Panc1 (cell line): Measurements from ENCODE around the gene RGS6. TPM values are rescaled to one million over a fixed set of nuclear protein-coding genes. Genes with fewer than 3 reads are reported as not detected.

Experiments used
- ATAC-seq: fragments of 200-7000 bp; cut with Tn5 transposase; 2 replicates; pipeline ENCODE4 v1.9.1; 2020; ENCODE audit warnings: mild to moderate bottlenecking, moderate library complexity
- BruUV-seq: library from RNA; stranded (reverse); fragments of 400-500 nt; replicated peaks from 2 replicates; lab custom pipeline; 2021; lab: Mats Ljungman, UMichigan
- CTCF ChIA-PET: fragments of 300-600 bp; sonication (Branson Sonifier 250); formaldehyde crosslinking; loops from one replicate; lab custom pipeline; 2022; ENCODE audit warnings: antibody characterized with exemption; lab: Charles Lee
- POLR2A ChIA-PET: fragments of 300-600 bp; sonication (Branson Sonifier 250); formaldehyde crosslinking; loops from one replicate; lab custom pipeline; 2022; ENCODE audit warnings: antibody characterized with exemption; lab: Charles Lee
- DNase-seq: peaks from one replicate; pipeline ENCODE4 v3.0.0-alpha.2; 2010; ENCODE audit warnings: low read depth, low spot score
- H3K27ac ChIP-seq: 2 replicates; pipeline ENCODE4 v1.5.1; 2011; ENCODE audit warnings: mild to moderate bottlenecking, low read length, inconsistent platforms
- H3K27me3 ChIP-seq: fragments of 200-500 bp; sonication (Bioruptor generic); 2 replicates; pipeline ENCODE4 v1.6.0; 2014; ENCODE audit warnings: low read length, inconsistent platforms; ENCODE audit not compliant: control insufficient read depth, insufficient read depth
- H3K36me3 ChIP-seq: fragments of 200-500 bp; sonication (Bioruptor generic); 2 replicates; pipeline ENCODE4 v1.5.1; 2014; ENCODE audit warnings: inconsistent platforms, mild to moderate bottlenecking, low read length, moderate library complexity; ENCODE audit not compliant: control insufficient read depth, insufficient read depth
- H3K4me1 ChIP-seq: 2 replicates; pipeline ENCODE4 v1.5.1; 2011; ENCODE audit warnings: inconsistent platforms, mild to moderate bottlenecking, low read length, moderate library complexity; ENCODE audit not compliant: control insufficient read depth, insufficient read depth
- H3K4me3 ChIP-seq, 2 experiments: 2 replicates each; pipeline ENCODE4 v1.5.1; 2011 to 2012; ENCODE audit warnings: low read depth in 2 of 2, low read length in 2 of 2, mild to moderate bottlenecking in 2 of 2, inconsistent platforms in 1 of 2, moderate library complexity in 1 of 2
- H3K9me3 ChIP-seq: fragments of 200-500 bp; sonication (Bioruptor generic); 2 replicates; pipeline ENCODE4 v1.5.1; 2014; ENCODE audit warnings: low read depth, mild to moderate bottlenecking, inconsistent platforms, low read length, moderate library complexity; ENCODE audit not compliant: control insufficient read depth, insufficient read depth
- CTCF ChIP-seq: fragments of 450-650 bp; IDR thresholded peaks from 2 replicates; pipeline ENCODE4 v1.5.1; 2017; ENCODE audit warnings: mild to moderate bottlenecking
- POLR2AphosphoS5 ChIP-seq: IDR thresholded peaks from 2 replicates; pipeline ENCODE4 v1.6.1; 2012; ENCODE audit warnings: mild to moderate bottlenecking, low read depth, low read length, moderate library complexity
- SIN3A ChIP-seq: IDR thresholded peaks from 2 replicates; pipeline ENCODE4 v1.6.1; 2012; ENCODE audit warnings: low read depth, mild to moderate bottlenecking, low read length, moderate library complexity, borderline replicate concordance; ENCODE audit not compliant: insufficient read depth
- TCF7L2 ChIP-seq: IDR thresholded peaks from 2 replicates; pipeline ENCODE4 v1.6.1; 2011; ENCODE audit warnings: mild to moderate bottlenecking, low read depth, low read length, inconsistent platforms
- in situ Hi-C: cut with HindIII; loops from 2 replicates; pipeline ENCODE4 v1.10.0; 2016; ENCODE audit warnings: low sequenced_read_pairs, low pct_unique_long_range_greater_than_20kb
- intact Hi-C: fragments of 100-400 bp; cut with micrococcal nuclease; formaldehyde crosslinking; loops from one replicate; pipeline ENCODE4 v1.10.0; 2022; ENCODE audit not compliant: unreplicated experiment
- total RNA-seq: library from RNA; stranded (reverse); gene quantifications from one replicate; pipeline ENCODE4 v1.2.1, GENCODE V29; 2021; ENCODE audit not compliant: unreplicated experiment
- TF ChIP-seq, protein P1 (sequence below), 2 experiments: IDR thresholded peaks; 2 replicates each; pipeline ENCODE4 v1.6.1; 2011 to 2012; ENCODE audit warnings: low read depth in 2 of 2, control low read depth in 1 of 2, low read length in 1 of 2, mild to moderate bottlenecking in 1 of 2, moderate library complexity in 1 of 2; ENCODE audit not compliant: insufficient read depth in 1 of 2

Gene RGS6
- total RNA-seq, 1 experiment from 2014 or later: not detected

DNA sequence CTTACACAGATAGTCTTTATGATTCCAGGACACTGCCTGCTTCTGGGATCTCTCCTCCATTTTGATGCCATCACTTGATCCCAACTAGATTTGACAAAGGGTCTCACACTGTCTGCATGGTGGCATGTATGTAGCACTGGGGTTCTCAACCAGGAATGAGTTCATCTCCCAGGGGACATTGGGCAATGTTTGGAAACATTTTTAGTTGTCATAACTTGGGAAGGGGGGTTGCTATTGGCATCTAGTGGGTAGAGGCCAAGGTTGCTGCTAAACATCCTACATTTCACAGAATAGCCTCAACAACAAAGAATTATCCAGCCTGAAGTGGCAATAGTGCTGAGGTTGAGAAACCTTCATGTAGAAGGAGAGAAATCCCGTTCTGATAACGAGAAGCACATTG lies 585.5 kb downstream of the RGS6 start:
- Histone ChIP-seq H3K36me3 (no peaks in the 10 kb centered on the region), H3K4me1 (no peaks in the 10 kb centered on the region), H3K4me3 (no peak overlapping the region), H3K27ac (no peak overlapping the region), H3K27me3 (peaks cover 3% of the 10 kb centered on the region; the same call in 1 of the 2 replicates), H3K9me3 (peaks cover 2% of the 10 kb centered on the region; the same call in 1 of the 2 replicates)
- POLR2A ChIA-PET: no interaction called here
- intact Hi-C loops: loop anchor here (1.0 to 2.0 kb wide), 2 partner anchors 388 to 431 kb away; no protein-coding TSS in a partner anchor
- CTCF ChIA-PET: interaction anchor here (0.6 to 0.8 kb wide), 2 partner anchors 22 to 263 kb away, joined by 3 to 5 read pairs; no protein-coding TSS in a partner anchor
- BruUV-seq: no TSS peak
- in situ Hi-C loops: no loop called here
- no peak for ATAC-seq
- TF ChIP-seq CTCF: no peak
- TF ChIP-seq, protein P1, sequence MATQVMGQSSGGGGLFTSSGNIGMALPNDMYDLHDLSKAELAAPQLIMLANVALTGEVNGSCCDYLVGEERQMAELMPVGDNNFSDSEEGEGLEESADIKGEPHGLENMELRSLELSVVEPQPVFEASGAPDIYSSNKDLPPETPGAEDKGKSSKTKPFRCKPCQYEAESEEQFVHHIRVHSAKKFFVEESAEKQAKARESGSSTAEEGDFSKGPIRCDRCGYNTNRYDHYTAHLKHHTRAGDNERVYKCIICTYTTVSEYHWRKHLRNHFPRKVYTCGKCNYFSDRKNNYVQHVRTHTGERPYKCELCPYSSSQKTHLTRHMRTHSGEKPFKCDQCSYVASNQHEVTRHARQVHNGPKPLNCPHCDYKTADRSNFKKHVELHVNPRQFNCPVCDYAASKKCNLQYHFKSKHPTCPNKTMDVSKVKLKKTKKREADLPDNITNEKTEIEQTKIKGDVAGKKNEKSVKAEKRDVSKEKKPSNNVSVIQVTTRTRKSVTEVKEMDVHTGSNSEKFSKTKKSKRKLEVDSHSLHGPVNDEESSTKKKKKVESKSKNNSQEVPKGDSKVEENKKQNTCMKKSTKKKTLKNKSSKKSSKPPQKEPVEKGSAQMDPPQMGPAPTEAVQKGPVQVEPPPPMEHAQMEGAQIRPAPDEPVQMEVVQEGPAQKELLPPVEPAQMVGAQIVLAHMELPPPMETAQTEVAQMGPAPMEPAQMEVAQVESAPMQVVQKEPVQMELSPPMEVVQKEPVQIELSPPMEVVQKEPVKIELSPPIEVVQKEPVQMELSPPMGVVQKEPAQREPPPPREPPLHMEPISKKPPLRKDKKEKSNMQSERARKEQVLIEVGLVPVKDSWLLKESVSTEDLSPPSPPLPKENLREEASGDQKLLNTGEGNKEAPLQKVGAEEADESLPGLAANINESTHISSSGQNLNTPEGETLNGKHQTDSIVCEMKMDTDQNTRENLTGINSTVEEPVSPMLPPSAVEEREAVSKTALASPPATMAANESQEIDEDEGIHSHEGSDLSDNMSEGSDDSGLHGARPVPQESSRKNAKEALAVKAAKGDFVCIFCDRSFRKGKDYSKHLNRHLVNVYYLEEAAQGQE (IDR thresholded peaks at IDR 0.05; ENCODE audit: insufficient read depth in 1 of 2, low read depth in 2 of 2, low read length in 1 of 2): no peak
- TF ChIP-seq TCF7L2: no peak
- TF ChIP-seq SIN3A: no peak
- no peak for TF ChIP-seq POLR2AphosphoS5
- DNase-seq: no peak

DNA sequence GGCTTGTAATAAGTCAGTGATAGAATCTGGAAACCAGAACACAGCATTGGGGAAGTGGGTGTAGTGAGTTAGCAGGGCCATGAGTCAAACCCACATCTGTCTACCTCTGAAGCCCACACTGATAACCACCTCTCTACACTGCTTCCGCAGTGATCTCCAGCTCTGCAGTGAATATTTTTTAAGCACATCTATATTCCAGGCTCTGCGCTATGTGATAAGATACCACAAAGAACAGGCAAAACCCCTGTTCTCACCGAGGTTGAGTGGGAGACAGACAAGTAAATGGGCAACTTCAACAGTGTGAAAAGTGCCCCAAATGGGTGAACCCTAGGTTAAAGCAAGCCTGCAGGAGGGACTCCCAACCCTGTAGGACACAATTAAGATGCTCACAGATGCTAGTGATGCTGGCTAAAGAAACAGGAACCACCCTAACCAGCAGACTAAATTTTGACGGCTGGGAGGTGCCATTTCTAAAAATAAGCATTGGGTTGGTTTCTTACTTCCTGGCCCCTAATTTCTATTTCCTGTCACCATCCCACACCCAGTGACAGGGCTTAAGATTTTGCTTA lies 586.7 kb downstream of the RGS6 start:
- Histone ChIP-seq H3K36me3 (no peaks in the 10 kb centered on the region), H3K9me3 (peaks cover 2% of the 10 kb centered on the region; the same call in 1 of the 2 replicates), H3K27me3 (peaks cover 3% of the 10 kb centered on the region; the same call in 1 of the 2 replicates), H3K27ac (no peak overlapping the region), H3K4me3 (no peak overlapping the region), H3K4me1 (no peaks in the 10 kb centered on the region)
- ATAC-seq (no peak), DNase-seq (no peak)
- POLR2A ChIA-PET: no interaction called here
- intact Hi-C loops (no loop called here), in situ Hi-C loops (no loop called here)
- no TSS peak for BruUV-seq
- CTCF ChIA-PET: no interaction called here
- TF ChIP-seq, protein P1 (IDR thresholded peaks at IDR 0.05; ENCODE audit: insufficient read depth in 1 of 2, low read depth in 2 of 2, low read length in 1 of 2): no peak
- TF ChIP-seq CTCF: no peak
- TF ChIP-seq TCF7L2: no peak
- TF ChIP-seq SIN3A: no peak
- TF ChIP-seq POLR2AphosphoS5: no peak
